ENCODE measurements around the gene CCL2.

- TF ChIP-seq, protein P1, sequence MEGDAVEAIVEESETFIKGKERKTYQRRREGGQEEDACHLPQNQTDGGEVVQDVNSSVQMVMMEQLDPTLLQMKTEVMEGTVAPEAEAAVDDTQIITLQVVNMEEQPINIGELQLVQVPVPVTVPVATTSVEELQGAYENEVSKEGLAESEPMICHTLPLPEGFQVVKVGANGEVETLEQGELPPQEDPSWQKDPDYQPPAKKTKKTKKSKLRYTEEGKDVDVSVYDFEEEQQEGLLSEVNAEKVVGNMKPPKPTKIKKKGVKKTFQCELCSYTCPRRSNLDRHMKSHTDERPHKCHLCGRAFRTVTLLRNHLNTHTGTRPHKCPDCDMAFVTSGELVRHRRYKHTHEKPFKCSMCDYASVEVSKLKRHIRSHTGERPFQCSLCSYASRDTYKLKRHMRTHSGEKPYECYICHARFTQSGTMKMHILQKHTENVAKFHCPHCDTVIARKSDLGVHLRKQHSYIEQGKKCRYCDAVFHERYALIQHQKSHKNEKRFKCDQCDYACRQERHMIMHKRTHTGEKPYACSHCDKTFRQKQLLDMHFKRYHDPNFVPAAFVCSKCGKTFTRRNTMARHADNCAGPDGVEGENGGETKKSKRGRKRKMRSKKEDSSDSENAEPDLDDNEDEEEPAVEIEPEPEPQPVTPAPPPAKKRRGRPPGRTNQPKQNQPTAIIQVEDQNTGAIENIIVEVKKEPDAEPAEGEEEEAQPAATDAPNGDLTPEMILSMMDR (IDR thresholded peaks at IDR 0.05) = no peak
- TF ChIP-seq POLR2AphosphoS5 (IDR thresholded peaks at IDR 0.05) = no peak
Observed at GRCh38 chr17:34234616-34235015, 20.5 kb upstream of the CCL2 start.

Data from breast epithelium (tissue), 3 donors.